Stimulated activated CD8-positive, alpha-beta memory T cell treated with anti-CD3 and anti-CD28 coated beads, Interleukin-15, amount 100 ng/mL, for 24 hours (primary cell): ENCODE measurements around the gene RPS6KA5.
"Not testable (repeated sequence)": the region's sequence is repeated elsewhere in the genome, so short reads cannot be mapped to it uniquely, and the experiment has no call there.

Source experiments
- DNase-seq: peaks from one replicate; pipeline ENCODE4 v3.0.0-alpha.2; 2020; ENCODE audit warnings: low read depth

RPS6KA5 gene

DNA sequence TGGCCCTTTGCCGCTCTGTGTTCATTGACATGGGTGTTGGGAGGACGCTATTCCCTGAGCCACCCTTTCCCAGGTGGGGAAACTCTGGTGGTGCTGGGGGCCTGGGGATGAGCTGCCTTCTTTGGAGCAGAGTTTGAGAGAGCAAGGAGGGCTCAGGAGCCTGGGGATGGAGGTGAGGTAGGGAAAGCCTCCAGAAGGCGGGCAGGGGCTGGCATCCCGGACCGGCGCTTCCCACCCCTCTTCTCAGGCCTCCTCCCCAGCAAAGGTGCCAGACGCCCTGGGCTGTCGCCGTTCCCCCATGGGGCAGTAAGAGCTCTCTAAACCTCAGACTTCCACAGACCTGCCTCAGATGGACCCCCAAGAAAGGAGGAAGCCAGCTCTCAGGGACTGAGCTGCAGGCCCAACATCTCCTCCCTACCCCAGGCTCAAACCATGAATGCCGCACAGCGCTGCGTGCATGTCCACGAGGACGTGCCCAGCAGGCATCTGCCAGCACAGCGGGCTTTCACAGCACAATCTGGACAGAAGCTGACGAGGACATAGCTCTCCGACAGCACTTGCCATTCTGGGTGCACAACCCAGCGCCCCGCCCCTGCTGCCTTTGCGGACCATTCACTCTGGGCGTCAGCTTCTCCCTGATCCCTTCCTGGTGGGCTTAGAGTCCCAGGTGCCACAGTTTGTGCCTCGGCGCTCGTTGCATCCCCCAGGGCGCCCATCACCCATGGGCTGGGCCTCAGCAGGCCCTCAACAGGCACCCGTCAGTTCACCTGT lies 229.3 kb downstream of the RPS6KA5 start:
- no peak for DNase-seq

DNA sequence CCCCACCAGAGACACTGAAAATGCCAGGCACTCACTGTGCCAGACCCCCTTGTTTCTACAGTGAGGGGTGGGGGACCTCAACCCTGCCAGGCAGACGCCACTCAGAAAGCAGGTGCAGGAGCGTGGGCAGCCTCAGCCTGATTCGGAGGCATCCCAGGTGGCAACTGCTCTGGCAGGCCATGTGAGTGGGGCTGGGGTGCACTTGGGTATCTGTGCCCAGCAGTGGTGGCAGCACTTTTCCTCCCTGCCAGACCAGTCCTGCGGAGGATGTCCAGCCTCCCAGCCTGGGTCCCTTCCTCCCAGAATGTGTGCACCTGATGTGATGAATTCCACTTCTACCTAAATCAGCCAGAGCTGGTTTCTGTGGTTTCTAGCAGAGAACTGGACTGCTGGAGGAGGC lies 230.8 kb downstream of the RPS6KA5 start:
- DNase-seq, result no peak

GRCh38 chr14:90828642-90829487 lies 231.6 kb downstream of the RPS6KA5 start:
- DNase-seq, result no peak

DNA sequence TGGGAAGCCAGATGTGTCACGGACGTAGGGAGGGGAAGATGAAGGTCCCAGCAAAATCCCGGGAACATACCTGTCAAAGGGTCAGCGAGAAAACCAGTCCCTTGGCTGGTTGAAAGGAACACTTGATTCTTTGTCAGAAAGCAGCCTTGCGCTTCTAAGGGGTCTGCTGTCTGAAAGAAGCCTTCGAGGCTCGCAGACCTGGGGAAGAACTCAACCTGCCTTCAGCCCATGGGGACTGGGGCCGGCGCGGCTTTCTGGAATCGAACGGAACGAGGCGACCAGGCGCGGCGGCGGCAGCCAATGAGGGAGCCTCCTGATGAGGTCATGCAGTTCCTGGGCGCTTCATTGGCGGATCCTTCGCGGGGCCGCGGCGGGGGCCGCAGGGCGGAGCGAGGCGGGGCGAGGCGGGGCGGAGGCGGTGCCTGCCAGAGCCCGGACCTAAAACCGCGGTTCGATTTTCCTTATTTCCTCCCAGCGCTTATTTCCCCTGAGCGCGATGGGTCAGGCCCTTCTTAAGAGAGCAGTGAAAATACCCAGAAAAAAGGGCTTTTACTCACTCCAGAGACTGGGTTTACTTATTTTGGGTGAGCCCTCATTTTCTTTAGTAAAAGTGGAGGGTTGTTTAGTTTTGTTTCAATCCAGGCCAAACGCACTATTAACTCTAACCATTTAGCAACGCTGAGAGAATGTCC lies 232.4 kb downstream of the RPS6KA5 start:
- DNase-seq, result peak; percentile 81

DNA sequence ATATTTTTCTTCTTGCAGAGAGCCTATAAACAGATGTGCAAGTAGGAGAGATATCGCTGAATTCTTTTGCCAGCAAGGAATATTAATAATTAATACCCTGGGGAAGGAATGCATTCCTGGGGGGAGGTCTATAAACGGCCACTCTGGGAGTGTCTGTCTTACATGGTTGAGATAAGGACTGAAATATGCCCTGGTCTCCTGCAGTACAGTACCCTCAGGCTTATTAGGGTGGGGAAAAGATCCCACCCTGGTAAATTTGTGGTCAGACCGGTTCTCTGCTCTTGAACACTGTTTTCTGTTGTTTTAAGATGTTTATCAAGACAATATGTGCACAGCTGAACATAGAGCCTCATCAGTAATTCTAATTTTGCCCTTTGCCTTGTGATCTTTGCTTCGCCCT lies 236.9 kb downstream of the RPS6KA5 start:
- not testable (repeated sequence) for DNase-seq

GRCh38 chr14:90820958-90821357 lies 239.5 kb downstream of the RPS6KA5 start:
- peak; percentile 50 for DNase-seq

DNA sequence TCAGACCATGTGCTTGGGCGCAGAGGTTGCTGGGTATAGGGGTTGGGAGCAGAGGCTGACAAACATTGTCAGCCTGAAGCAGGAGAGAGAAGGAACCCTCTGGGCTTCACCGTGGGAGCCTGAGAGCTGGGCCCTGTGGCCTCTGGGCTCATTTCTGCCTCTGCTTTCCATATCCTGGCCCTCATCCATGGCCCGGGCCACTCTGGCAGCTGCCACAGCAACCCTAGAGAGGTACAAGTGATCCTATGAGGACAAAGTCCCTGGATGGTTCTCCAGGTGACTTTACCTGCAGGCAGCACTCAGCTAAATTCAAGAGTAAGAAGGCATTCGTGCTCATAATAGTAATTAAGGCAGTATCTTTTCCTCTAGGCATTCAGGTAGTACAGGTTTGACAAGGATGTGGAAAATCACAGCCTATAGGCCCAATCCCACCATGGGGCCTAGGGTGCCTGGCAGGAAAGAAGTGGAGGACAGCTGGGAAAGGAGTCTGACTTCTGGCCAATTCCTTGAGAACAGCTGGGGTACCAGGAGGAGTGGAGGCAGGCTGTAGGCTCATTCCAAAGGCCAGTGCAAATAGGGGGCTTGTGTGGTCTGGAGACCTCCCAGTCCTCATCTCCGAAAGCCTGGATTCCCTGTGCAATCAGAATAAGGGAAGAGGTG lies 240.6 kb downstream of the RPS6KA5 start:
- DNase-seq, result no peak

GRCh38 chr14:90818715-90819114 lies 241.7 kb downstream of the RPS6KA5 start:
- no peak for DNase-seq

- DNase-seq, result no peak
Observed at GRCh38 chr14:90816681-90817436, 243.6 kb downstream of the RPS6KA5 start.

DNA sequence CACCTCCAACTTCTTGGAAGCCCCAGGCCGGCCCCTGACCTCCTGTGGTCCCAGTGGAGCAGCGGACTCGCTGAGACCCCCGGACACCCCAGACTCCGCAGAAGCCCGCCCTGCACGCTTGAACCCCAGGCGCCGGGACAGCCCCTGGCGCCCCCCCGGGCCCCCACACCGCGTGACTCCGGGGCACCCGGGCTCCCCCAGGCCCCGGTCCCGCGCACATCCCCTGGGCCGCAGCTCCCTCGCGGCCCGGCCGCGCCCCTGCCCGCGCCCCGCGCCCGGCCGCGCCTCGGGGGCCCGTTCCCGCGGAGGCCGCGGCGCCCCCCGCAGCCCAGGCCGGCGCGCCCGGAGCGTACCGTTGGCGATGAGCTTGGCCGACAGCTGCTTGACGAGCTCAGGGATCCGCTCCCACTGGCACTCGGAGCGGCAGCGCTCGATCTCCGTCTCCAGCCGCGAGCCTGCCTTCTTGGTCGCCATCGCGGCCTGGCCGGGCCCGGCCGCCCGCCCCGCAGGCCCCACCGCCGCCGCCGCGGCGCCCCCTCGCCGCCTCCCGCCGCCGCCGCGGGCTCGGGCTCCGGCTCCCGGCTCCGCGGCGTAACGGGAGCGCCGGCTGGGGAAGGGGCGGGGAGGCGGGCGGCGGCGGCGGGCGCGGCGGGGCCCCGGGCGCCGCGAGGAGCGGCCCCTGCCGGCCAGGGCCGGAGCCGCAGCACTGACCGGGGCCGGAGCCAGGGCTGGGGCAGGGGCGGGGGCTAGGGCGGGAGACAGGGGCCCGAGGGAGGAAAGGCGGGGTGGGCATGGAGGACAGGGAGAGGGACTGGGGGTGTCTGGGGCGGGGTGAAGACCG lies 244.4 kb downstream of the RPS6KA5 start, which contains the start of gene TTC7B:
TTC7B (minus strand) TSS at position 609 of the 841 bp plus-strand sequence; CDS start at position 474, 135 bp downstream.
- DNase-seq, result no peak

- no peak for DNase-seq
Observed at GRCh38 chr14:90815572-90815821, 244.9 kb downstream of the RPS6KA5 start.

GRCh38 chr14:90814806-90815571 lies 245.5 kb downstream of the RPS6KA5 start:
- DNase-seq, result no peak

- DNase-seq, result no peak
Observed at GRCh38 chr14:90813442-90813841, 247.0 kb downstream of the RPS6KA5 start.

DNA sequence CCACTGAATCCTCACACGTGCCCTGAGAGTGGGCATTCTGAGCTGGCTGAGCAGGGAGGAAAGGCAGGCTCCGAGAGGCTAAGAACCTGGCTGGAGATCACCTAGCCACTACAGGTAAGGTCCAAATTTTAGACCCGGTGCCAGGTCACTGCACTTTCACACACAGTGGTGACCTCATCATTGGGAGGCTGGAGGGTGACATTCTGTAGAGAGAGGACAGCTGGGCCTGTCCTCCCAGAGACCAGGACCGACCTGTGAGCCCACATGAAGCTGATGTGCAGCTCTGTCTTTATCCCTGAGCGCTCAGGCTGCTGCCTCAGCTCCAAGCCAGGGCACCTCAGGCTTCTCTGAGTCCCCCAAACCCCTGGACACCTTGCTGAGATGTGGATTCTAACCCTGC lies 248.3 kb downstream of the RPS6KA5 start:
- no peak for DNase-seq

DNA sequence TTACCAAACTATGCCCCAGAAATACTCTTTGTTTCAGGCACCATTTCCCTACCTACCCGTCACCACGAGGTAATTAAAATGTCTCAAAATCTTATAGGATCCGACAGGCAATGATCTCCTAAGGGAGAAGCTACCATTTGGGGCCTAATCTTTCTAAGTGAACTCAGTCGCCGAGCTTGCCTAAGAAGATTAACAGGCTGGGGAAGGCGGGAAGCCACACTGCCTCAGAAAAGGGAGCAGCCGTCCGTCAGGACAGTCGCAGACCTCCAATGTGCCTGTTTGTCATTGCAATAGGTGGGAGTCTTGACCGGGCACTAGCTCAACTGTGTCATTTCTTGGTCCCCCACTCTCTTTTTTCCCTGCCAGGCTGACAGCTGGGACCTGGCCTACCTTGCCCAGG lies 248.8 kb downstream of the RPS6KA5 start:
- DNase-seq, result no peak

DNA sequence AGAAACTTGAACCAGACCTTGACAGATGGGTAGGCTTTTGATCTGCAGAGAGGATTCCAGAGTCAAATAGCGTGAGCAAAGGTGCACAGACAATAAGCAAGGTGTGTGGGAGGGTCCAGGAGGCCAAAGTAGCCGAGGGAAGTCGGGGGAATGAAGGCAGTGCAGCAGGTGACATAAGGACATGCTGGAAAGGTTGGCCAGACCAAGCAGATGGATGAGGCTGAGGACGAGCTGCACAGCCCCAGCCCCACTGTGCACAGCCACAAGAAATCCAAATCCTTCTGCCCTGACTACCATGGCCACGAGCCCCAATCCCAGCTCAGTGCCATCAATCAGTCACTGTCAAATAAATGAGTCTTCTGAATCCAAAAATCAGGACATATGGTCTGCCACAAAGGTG lies 249.6 kb downstream of the RPS6KA5 start:
- DNase-seq, result no peak

GRCh38 chr14:90809530-90810312 lies 250.7 kb downstream of the RPS6KA5 start:
- DNase-seq, result no peak

DNA sequence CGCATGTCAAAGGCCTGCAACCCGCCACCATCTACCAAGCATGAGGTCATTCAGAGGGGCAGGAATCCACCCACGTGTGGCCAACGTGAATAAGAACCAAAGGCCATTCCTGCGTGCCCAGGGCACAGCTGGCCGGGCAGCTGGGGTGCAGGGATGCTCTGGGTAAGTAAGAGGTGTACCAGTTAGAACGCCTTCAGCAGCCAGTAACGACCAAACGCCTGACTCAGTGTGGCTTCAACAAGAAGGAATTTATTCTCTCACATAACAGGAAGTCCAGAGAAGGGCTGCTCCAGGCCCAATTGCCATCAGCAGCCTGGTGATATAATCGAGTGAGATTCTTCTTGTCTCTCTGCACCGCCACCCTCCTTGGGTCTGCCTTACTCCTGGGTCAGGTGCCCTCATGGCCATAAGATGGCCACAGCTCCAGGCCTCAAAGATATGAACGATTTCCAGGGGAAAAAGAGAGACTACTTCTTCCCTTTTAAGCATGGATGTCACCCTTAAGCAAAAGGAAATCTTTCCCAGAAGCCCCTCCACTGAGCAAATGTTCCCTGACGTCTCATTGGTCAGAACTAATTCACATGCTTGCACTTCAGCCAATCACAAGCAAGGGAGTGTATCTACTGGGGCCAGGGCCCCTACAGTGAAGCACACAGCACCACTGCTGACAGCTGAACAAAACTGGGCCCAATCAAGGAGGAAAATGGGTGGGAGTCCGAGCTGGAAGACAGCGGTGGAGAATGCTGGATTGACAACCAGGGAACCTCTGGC lies 251.5 kb downstream of the RPS6KA5 start:
- DNase-seq, result no peak
